A549 (cell line): ENCODE results near the gene CIROP. TPM values are rescaled to one million over a fixed set of nuclear protein-coding genes. Genes with fewer than 3 reads are reported as not detected.
A peak's percentile ranks its signal among the peaks of the same experiment; 100 is the strongest.

Source experiments
- ATAC-seq, 2 experiments: fragments of 200-7000 bp in 1 of 2; fragments of >200 bp in 1 of 2; cut with Nextera tagmentation in 1 of 2; cut with Tn5 transposase in 1 of 2; 3 replicates each; pipeline versions ENCODE4 v1.8.0 to v1.9.1; 2018 to 2020; ENCODE audit warnings: mild to moderate bottlenecking in 1 of 2, moderate library complexity in 1 of 2
- CTCF ChIA-PET: fragments of 300-600 bp; sonication (Branson Sonifier 250); formaldehyde crosslinking; extraction: SDS; loops from one replicate; lab custom pipeline; 2021; ENCODE audit warnings: antibody characterized with exemption, inconsistent platforms; lab: Yijun Ruan, JAX
- POLR2A ChIA-PET: fragments of 350-600 bp; formaldehyde crosslinking; extraction: SDS; loops from one replicate; lab custom pipeline; 2021; ENCODE audit warnings: antibody characterized with exemption, inconsistent platforms; lab: Yijun Ruan, JAX
- DNase-seq, 2 experiments: peaks; one replicate each; pipeline versions ENCODE4 v3.0.0 to v3.0.0-alpha.2; 2011 to 2016; ENCODE audit warnings: low read depth in 1 of 2, low spot score in 1 of 2
- FAIRE-seq: peaks from 2 replicates; lab custom pipeline; 2011; peaks lifted over from hg19 to GRCh38; lab: Jason Lieb, UNC
- H3K27ac ChIP-seq, 2 experiments: fragments of >200 bp; sonication (Bioruptor Twin); formaldehyde crosslinking; 3 replicates each; pipeline ENCODE4 v1.5.1; 2016 to 2017
- H3K4me1 ChIP-seq: fragments of >200 bp; sonication (Bioruptor Twin); formaldehyde crosslinking; 3 replicates; pipeline ENCODE4 v1.6.1; 2016
- H3K4me2 ChIP-seq: fragments of >200 bp; sonication (Bioruptor Twin); formaldehyde crosslinking; 3 replicates; pipeline ENCODE4 v1.6.1; 2016
- H3K4me3 ChIP-seq: fragments of >200 bp; sonication (Bioruptor Twin); formaldehyde crosslinking; 3 replicates; pipeline ENCODE4 v1.5.1; 2016
- H3K9me3 ChIP-seq: fragments of >200 bp; sonication (Bioruptor Twin); formaldehyde crosslinking; 3 replicates; pipeline ENCODE4 v1.6.1; 2016
- BCL3 ChIP-seq: fragments of >200 bp; sonication (Bioruptor Twin); formaldehyde crosslinking; IDR thresholded peaks from 3 replicates; pipeline ENCODE4 v1.6.1; 2016
- BHLHE40 ChIP-seq: IDR thresholded peaks from 2 replicates; pipeline ENCODE4 v1.6.1; 2012; ENCODE audit warnings: low read depth, low read length, inconsistent platforms
- CHD2 ChIP-seq: fragments of 150-350 bp; IDR thresholded peaks from 2 replicates; pipeline ENCODE4 v1.6.1; 2014; ENCODE audit warnings: low read length; ENCODE audit not compliant: partially characterized antibody
- HOXB13 ChIP-seq: fragments of 250-450 bp; sonication (Bioruptor Pico); IDR thresholded peaks from 2 replicates; pipeline ENCODE4 v1.5.0; 2020; ENCODE audit warnings: low read depth, mild to moderate bottlenecking, moderate library complexity
- KDM1A ChIP-seq: fragments of 200-600 bp; sonication (generic); IDR thresholded peaks from 2 replicates; pipeline ENCODE4 v1.6.1; 2016; ENCODE audit warnings: low read depth, mild to moderate bottlenecking
- KDM5A ChIP-seq: fragments of 200-600 bp; sonication (generic); IDR thresholded peaks from 2 replicates; pipeline ENCODE4 v1.6.1; 2016; ENCODE audit warnings: antibody characterized with exemption, mild to moderate bottlenecking
- MAZ ChIP-seq: fragments of 150-350 bp; IDR thresholded peaks from 2 replicates; pipeline ENCODE4 v1.6.1; 2014; ENCODE audit warnings: antibody characterized with exemption, low read depth, low read length, borderline replicate concordance
- PHF8 ChIP-seq: fragments of 200-600 bp; sonication (generic); IDR thresholded peaks from 2 replicates; pipeline ENCODE4 v1.6.1; 2016; ENCODE audit warnings: low read depth, mild to moderate bottlenecking, antibody characterized with exemption, moderate library complexity, borderline replicate concordance
- RAD21 ChIP-seq, 2 experiments: fragments of >200 bp in 1 of 2; sonication (Bioruptor Twin) in 1 of 2; formaldehyde crosslinking in 1 of 2; IDR thresholded peaks in 1 of 2; conservative IDR thresholded peaks in 1 of 2; 2 replicates in 1 of 2; 3 replicates in 1 of 2; pipeline ENCODE4 v1.6.1; 2012 to 2018; ENCODE audit warnings: inconsistent platforms in 1 of 2
- SMC3 ChIP-seq: fragments of >200 bp; sonication (Bioruptor Twin); formaldehyde crosslinking; IDR thresholded peaks from 3 replicates; pipeline ENCODE4 v1.6.1; 2018; ENCODE audit warnings: inconsistent platforms
- ZNF302 ChIP-seq: fragments of 250-450 bp; sonication (Bioruptor Pico); IDR thresholded peaks from 2 replicates; pipeline ENCODE4 v1.9.0; 2021; ENCODE audit warnings: inconsistent platforms, mild to moderate bottlenecking, moderate library complexity
- WGBS: methylation state at CpG from one replicate; pipeline ENCODE4 v1.1.6; 2017; ENCODE audit errors: missing lambda C conversion rate; 5-methylcytosine and 5-hydroxymethylcytosine counted together
- polyA plus RNA-seq, 4 experiments: library from polyadenylated mRNA; depleted of rRNA in 3 of 4; stranded (reverse); fragments of >200 nt; fragmentation: RNase III in 1 of 4; extraction: RNeasy Plus Mini Kit Qiagen cat#74134 plus additional on column Dnase treatment in 1 of 4; gene quantifications; 2 replicates in 3 of 4; 3 replicates in 1 of 4; pipeline ENCODE4 v1.2.3, GENCODE V29; 2011 to 2017
- TF ChIP-seq, protein P1 (sequence below): fragments of 250-450 bp; sonication (Bioruptor Pico); IDR thresholded peaks from 2 replicates; pipeline ENCODE4 v1.5.0; 2021; ENCODE audit warnings: mild to moderate bottlenecking, moderate library complexity, borderline replicate concordance
- TF ChIP-seq, protein P2 (sequence below): IDR thresholded peaks from 2 replicates; pipeline ENCODE4 v1.6.1; 2012

CIROP gene
- polyA plus RNA-seq, 2 of the 4 experiments (the other 2 are of a cell fraction) = not detected

DNA sequence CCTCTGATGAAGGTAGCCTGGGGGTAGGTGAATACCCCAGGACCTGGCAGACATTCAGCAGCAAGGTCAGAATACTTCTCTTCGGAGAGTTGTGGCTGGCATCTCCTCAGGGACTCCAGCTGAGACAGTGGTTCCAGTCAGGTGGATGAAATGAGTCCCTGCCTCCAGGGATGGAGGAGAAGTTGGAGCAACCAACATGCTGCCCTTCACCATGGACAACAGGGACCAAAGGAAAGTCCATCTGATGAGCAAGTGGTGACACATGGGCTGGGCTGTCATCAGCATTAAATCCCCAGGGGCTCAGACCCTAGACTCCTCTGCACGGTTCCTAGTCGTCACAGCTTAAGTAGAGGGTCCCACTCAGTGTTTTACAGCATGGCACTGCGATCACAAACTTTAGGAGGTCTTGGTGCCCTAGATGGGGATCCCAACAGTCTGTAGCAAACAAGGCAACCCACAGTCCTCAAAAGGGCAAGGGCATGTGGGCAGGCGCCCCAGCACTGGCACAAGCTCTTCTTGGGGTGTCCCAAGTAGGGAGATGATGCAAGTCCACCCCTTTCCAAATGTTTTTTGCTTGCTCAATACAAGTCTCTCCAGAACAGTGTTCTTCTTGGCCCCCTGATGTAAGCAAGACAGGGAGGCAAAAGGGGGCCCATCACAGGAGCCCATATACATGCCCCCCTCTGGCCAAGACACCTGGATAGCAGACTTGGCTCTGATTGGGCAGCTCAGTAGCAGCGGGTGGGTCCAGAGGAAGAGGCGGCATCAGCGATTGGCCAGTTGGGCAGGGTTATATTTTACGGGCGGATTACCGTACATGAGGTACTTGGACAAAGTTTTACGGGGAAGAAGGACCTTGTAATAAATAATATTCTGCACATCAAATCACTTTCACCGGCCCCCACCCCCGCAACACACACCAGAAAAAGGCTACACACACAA, 36.7 kb downstream of the CIROP start:
- DNase-seq = no peak
- 72% methylated on average over 14 of the region's 14 CpGs for WGBS
- Histone ChIP-seq H3K4me2 (peak overlapping the region; percentile 44), H3K4me3 (no peak overlapping the region), H3K27ac (0 out of 6 replicates have a peak overlapping the region, but pooled peaks of 1 of the 2 experiments have one; percentile 34), H3K9me3 (no peaks in the 10 kb centered on the region), H3K4me1 (peaks cover 33% of the 10 kb centered on the region)
- FAIRE-seq = no peak
- TF ChIP-seq RAD21 (conservative IDR thresholded peaks at IDR 0.05 in 1 of 2, IDR thresholded peaks at IDR 0.05 in 1 of 2) (no peak), MAZ (no peak), KDM5A (no peak), PHF8 (no peak), BHLHE40 (no peak)
- ChIA-PET POLR2A (interaction anchor here (0.5 to 1.6 kb wide), 5 partner anchors 10 to 1599 kb away, joined by 3 to 21 read pairs (median 4); partner anchors contain the start of genes ACIN1, BCL2L2 and C14orf119), CTCF (interaction anchor here (0.5 to 33.8 kb wide), 42 partner anchors 9 to 511 kb away, joined by 3 to 1206 read pairs (median 5); partner anchors contain the start of genes ACIN1, AJUBA, C14orf119 and CDH24)
- ATAC-seq = peak in 1 of 2 experiments; percentile 46; a peak in 3 of 6 replicates

GRCh38 chr14:23066855-23067744, 37.7 kb downstream of the CIROP start:
- Histone ChIP-seq H3K4me3 (no peak overlapping the region), H3K27ac (no peak overlapping the region), H3K4me2 (no peak overlapping the region), H3K9me3 (no peaks in the 10 kb centered on the region), H3K4me1 (peaks cover 40% of the 10 kb centered on the region)
- no peak for DNase-seq
- CTCF ChIA-PET = interaction anchor here (1.2 to 33.8 kb wide), 14 partner anchors 8 to 510 kb away, joined by 3 to 1206 read pairs (median 22); partner anchors contain the start of genes ACIN1, AJUBA, C14orf119 and CDH24
- POLR2A ChIA-PET = no interaction called here
- TF ChIP-seq HOXB13 (CRISPR knock-in tag) (no peak), SMC3 (no peak), CHD2 (no peak), BCL3 (no peak)
- TF ChIP-seq, protein P1, sequence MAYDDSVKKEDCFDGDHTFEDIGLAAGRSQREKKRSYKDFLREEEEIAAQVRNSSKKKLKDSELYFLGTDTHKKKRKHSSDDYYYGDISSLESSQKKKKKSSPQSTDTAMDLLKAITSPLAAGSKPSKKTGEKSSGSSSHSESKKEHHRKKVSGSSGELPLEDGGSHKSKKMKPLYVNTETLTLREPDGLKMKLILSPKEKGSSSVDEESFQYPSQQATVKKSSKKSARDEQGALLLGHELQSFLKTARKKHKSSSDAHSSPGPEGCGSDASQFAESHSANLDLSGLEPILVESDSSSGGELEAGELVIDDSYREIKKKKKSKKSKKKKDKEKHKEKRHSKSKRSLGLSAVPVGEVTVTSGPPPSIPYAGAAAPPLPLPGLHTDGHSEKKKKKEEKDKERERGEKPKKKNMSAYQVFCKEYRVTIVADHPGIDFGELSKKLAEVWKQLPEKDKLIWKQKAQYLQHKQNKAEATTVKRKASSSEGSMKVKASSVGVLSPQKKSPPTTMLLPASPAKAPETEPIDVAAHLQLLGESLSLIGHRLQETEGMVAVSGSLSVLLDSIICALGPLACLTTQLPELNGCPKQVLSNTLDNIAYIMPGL = no peak
- TF ChIP-seq, protein P2, sequence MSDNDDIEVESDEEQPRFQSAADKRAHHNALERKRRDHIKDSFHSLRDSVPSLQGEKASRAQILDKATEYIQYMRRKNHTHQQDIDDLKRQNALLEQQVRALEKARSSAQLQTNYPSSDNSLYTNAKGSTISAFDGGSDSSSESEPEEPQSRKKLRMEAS = no peak
- FAIRE-seq = no peak
- no peak for ATAC-seq
- 93% methylated on average over 19 of the region's 23 CpGs for WGBS

GRCh38 chr14:23066368-23066767, 38.4 kb downstream of the CIROP start:
- H3K9me3 ChIP-seq = no peaks in the 10 kb centered on the region
- no peak for FAIRE-seq
- ChIA-PET POLR2A (interaction anchor here (1.0 kb wide), 1 partner anchor 28 kb away, joined by 3 read pairs; the partner anchor contains the start of gene ACIN1), CTCF (interaction anchor here (1.3 to 33.8 kb wide), 7 partner anchors 7 to 78 kb away, joined by 3 to 1206 read pairs (median 64); partner anchors contain the start of genes AJUBA and CDH24)
- WGBS = 89% methylated on average over 3 of the region's 3 CpGs
- H3K27ac ChIP-seq = no peak overlapping the region
- TF ChIP-seq KDM1A (no peak), ZNF302 (CRISPR knock-in tag) (no peak)
- TF ChIP-seq, all 56 proteins: peak for 0
- DNase-seq = no peak
- Histone ChIP-seq H3K4me3 (no peak overlapping the region), H3K4me2 (no peak overlapping the region), H3K4me1 (peaks cover 41% of the 10 kb centered on the region)
- ATAC-seq = no peak
